SK-N-SH treated with all-trans-retinoic acid at 6 μM for 48 hours (cell line): ENCODE data around the gene DNAJC30.
"Not testable (repeated sequence)": the region's sequence is repeated elsewhere in the genome, so short reads cannot be mapped to it uniquely, and the experiment has no call there.

Experiments used
- ATAC-seq: fragments of 200-7000 bp; cut with Tn5 transposase; 3 replicates; pipeline ENCODE4 v1.9.1; 2020; ENCODE audit warnings: mild to moderate bottlenecking, moderate library complexity
- ARNTL ChIP-seq: fragments of 450-650 bp; formaldehyde crosslinking; IDR thresholded peaks from 2 replicates; pipeline ENCODE4 v1.5.0; 2020; ENCODE audit warnings: low read depth, mild to moderate bottlenecking, moderate library complexity, borderline replicate concordance
- CREB5 ChIP-seq: fragments of 250-450 bp; sonication (Bioruptor Pico); IDR thresholded peaks from 2 replicates; pipeline ENCODE4 v1.5.1; 2020; ENCODE audit warnings: low read depth, mild to moderate bottlenecking, moderate library complexity
- CSDC2 ChIP-seq: fragments of 250-450 bp; sonication (Bioruptor Pico); IDR thresholded peaks from 2 replicates; pipeline ENCODE4 v1.5.0; 2020; ENCODE audit warnings: mild to moderate bottlenecking, moderate library complexity
- CSRNP3 ChIP-seq: fragments of 250-450 bp; sonication (Bioruptor Pico); IDR thresholded peaks from 2 replicates; pipeline ENCODE4 v1.5.1; 2021; ENCODE audit warnings: mild to moderate bottlenecking, moderate library complexity
- GLIS3 ChIP-seq: fragments of 250-450 bp; sonication (Bioruptor Pico); IDR thresholded peaks from 2 replicates; pipeline ENCODE4 v1.5.0; 2020; ENCODE audit warnings: mild to moderate bottlenecking, moderate library complexity
- ISL1 ChIP-seq: fragments of 250-450 bp; sonication (Bioruptor Pico); IDR thresholded peaks from 2 replicates; pipeline ENCODE4 v2.1.2; 2022; ENCODE audit warnings: mild to moderate bottlenecking, moderate library complexity
- OSR1 ChIP-seq: fragments of 250-450 bp; sonication (Bioruptor Pico); IDR thresholded peaks from 2 replicates; pipeline ENCODE4 v1.8.0; 2022; ENCODE audit warnings: moderate library complexity, mild to moderate bottlenecking, inconsistent platforms
- POU6F1 ChIP-seq: fragments of 250-450 bp; sonication (Bioruptor Pico); IDR thresholded peaks from 2 replicates; pipeline ENCODE4 v1.8.0; 2021; ENCODE audit warnings: low read depth, mild to moderate bottlenecking, moderate library complexity, borderline replicate concordance
- RARB ChIP-seq: fragments of 250-450 bp; sonication (Bioruptor Pico); IDR thresholded peaks from 2 replicates; pipeline ENCODE4 v1.8.0; 2021; ENCODE audit warnings: mild to moderate bottlenecking, moderate library complexity
- SNAI2 ChIP-seq: fragments of 250-450 bp; sonication (Bioruptor Pico); IDR thresholded peaks from 2 replicates; pipeline ENCODE4 v1.5.0; 2020; ENCODE audit warnings: mild to moderate bottlenecking, moderate library complexity
- TCF4 ChIP-seq: fragments of 250-450 bp; sonication (Bioruptor Pico); IDR thresholded peaks from 2 replicates; pipeline ENCODE4 v1.8.0; 2021; ENCODE audit warnings: mild to moderate bottlenecking, moderate library complexity, borderline replicate concordance
- ZC3H10 ChIP-seq: fragments of 250-450 bp; sonication (Bioruptor Pico); IDR thresholded peaks from 2 replicates; pipeline ENCODE4 v1.5.1; 2021; ENCODE audit warnings: mild to moderate bottlenecking, moderate library complexity
- ZFP3 ChIP-seq: fragments of 250-450 bp; sonication (Bioruptor Pico); IDR thresholded peaks from 2 replicates; pipeline ENCODE4 v1.5.0; 2020; ENCODE audit warnings: mild to moderate bottlenecking, moderate library complexity
- ZNF565 ChIP-seq: fragments of 450-650 bp; formaldehyde crosslinking; conservative IDR thresholded peaks from 2 replicates; pipeline ENCODE4 v1.5.0; 2020; ENCODE audit warnings: low read depth, mild to moderate bottlenecking, moderate library complexity
- ZNF70 ChIP-seq: fragments of 450-650 bp; formaldehyde crosslinking; IDR thresholded peaks from 2 replicates; pipeline ENCODE4 v1.5.0; 2020; ENCODE audit warnings: mild to moderate bottlenecking, moderate library complexity
- ZNF8 ChIP-seq: fragments of 450-650 bp; formaldehyde crosslinking; IDR thresholded peaks from 2 replicates; pipeline ENCODE4 v1.5.0; 2020; ENCODE audit warnings: mild to moderate bottlenecking, moderate library complexity
- TF ChIP-seq, protein P1 (sequence below): fragments of 250-450 bp; sonication (Bioruptor Pico); IDR thresholded peaks from 2 replicates; pipeline ENCODE4 v1.5.0; 2020; ENCODE audit warnings: mild to moderate bottlenecking, moderate library complexity
- TF ChIP-seq, protein P2 (sequence below): fragments of 250-450 bp; sonication (Bioruptor Pico); IDR thresholded peaks from 2 replicates; pipeline ENCODE4 v1.8.0; 2020; ENCODE audit warnings: mild to moderate bottlenecking, moderate library complexity, borderline replicate concordance

DNAJC30 gene

DNA sequence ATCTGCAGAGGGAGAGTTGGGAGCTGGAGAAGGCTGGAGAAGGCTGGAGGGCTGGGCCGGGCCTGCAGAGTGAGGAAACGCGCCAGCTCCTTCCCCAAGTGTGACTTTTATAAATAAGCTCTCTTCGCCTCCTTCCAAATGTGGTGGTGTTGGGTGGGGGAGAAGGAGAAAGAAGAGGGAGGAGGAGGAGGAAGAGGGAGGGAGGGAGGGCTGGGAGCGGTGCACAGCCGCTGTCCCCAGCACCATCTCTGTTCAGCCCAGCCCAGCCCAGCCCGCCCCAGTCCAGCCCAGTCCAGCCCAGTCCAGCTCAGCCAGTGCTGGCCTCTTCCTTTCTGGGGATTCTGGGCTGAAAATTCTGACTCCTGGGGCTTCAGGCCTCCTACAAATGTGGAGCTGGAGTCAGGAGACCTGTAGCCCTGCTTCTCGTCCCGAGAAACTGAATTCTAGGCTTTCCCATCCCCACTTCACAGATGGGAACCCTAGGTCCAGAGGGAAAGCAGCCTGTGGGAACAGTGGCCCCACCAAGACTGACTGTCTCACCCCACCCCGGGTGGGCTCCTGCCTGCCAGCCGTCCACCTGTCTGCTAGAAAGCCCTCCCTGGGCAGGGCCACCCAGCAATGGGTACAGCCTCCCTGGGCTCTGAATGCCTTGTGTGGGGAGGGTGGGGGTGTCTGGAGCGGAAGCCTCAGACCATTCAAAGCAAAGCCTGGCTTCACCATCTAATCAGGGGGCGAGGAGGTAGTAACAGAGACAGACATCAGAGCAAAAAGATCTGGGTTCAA lies 34.0 kb upstream of the DNAJC30 start:
- TF ChIP-seq ISL1 (CRISPR knock-in tag), result no peak
- ATAC-seq, result no peak

GRCh38 chr7:73716318-73716890 lies 33.2 kb upstream of the DNAJC30 start:
- TF ChIP-seq ZFP3 (CRISPR knock-in tag) (no peak), CSRNP3 (CRISPR knock-in tag) (no peak), SNAI2 (CRISPR knock-in tag) (no peak), ARNTL (CRISPR knock-in tag) (no peak), CREB5 (CRISPR knock-in tag) (no peak)
- TF ChIP-seq, protein P1, sequence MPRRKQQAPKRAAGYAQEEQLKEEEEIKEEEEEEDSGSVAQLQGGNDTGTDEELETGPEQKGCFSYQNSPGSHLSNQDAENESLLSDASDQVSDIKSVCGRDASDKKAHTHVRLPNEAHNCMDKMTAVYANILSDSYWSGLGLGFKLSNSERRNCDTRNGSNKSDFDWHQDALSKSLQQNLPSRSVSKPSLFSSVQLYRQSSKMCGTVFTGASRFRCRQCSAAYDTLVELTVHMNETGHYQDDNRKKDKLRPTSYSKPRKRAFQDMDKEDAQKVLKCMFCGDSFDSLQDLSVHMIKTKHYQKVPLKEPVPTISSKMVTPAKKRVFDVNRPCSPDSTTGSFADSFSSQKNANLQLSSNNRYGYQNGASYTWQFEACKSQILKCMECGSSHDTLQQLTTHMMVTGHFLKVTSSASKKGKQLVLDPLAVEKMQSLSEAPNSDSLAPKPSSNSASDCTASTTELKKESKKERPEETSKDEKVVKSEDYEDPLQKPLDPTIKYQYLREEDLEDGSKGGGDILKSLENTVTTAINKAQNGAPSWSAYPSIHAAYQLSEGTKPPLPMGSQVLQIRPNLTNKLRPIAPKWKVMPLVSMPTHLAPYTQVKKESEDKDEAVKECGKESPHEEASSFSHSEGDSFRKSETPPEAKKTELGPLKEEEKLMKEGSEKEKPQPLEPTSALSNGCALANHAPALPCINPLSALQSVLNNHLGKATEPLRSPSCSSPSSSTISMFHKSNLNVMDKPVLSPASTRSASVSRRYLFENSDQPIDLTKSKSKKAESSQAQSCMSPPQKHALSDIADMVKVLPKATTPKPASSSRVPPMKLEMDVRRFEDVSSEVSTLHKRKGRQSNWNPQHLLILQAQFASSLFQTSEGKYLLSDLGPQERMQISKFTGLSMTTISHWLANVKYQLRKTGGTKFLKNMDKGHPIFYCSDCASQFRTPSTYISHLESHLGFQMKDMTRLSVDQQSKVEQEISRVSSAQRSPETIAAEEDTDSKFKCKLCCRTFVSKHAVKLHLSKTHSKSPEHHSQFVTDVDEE, result no peak
- no peak for ATAC-seq

DNA sequence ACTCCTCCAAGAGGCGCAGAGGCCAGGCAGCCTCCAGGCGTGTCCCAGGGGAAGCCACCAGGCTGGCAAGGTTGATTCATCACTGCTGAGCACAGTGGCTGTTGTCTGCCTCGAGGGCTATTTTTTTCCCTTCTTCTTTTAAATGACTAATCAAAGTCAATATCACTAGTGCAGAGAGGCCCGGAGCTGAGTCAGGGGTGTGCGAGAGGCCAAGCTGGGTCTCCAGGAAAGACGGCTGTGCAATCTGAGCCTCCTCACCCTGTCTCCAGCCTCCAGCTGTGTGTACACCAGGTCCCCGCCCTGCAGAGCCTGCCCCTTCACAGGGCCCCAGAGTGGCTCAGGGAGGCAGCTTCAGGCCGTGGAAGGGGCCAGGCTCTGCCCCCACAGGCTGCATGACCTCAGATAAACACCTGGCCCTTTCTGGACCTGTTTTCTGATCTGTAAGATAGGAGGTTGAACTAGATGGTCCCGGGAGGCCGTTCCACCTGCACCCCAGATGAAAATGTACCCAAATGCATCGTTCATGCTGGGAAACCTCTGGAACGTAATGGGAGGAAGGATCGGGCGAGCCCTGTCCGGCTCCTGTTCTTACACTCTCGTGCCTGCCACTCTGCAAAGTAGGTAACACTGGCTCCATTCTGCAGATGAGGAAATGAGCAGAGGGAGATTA lies 32.5 kb upstream of the DNAJC30 start:
- peak; percentile 81 for ATAC-seq
- TF ChIP-seq ZNF70 (no peak), CSDC2 (CRISPR knock-in tag) (no peak), ZNF565 (CRISPR knock-in tag) (no peak), ZC3H10 (CRISPR knock-in tag) (no peak), ZFP3 (CRISPR knock-in tag) (no peak), SNAI2 (CRISPR knock-in tag) (no peak), POU6F1 (no peak), GLIS3 (CRISPR knock-in tag) (no peak), RARB (CRISPR knock-in tag) (no peak), ZNF8 (CRISPR knock-in tag) (no peak), CREB5 (CRISPR knock-in tag) (no peak), TCF4 (CRISPR knock-in tag) (no peak), OSR1 (no peak)
- TF ChIP-seq, protein P1, result no peak
- TF ChIP-seq, protein P2, sequence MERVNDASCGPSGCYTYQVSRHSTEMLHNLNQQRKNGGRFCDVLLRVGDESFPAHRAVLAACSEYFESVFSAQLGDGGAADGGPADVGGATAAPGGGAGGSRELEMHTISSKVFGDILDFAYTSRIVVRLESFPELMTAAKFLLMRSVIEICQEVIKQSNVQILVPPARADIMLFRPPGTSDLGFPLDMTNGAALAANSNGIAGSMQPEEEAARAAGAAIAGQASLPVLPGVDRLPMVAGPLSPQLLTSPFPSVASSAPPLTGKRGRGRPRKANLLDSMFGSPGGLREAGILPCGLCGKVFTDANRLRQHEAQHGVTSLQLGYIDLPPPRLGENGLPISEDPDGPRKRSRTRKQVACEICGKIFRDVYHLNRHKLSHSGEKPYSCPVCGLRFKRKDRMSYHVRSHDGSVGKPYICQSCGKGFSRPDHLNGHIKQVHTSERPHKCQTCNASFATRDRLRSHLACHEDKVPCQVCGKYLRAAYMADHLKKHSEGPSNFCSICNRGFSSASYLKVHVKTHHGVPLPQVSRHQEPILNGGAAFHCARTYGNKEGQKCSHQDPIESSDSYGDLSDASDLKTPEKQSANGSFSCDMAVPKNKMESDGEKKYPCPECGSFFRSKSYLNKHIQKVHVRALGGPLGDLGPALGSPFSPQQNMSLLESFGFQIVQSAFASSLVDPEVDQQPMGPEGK, result no peak

DNA sequence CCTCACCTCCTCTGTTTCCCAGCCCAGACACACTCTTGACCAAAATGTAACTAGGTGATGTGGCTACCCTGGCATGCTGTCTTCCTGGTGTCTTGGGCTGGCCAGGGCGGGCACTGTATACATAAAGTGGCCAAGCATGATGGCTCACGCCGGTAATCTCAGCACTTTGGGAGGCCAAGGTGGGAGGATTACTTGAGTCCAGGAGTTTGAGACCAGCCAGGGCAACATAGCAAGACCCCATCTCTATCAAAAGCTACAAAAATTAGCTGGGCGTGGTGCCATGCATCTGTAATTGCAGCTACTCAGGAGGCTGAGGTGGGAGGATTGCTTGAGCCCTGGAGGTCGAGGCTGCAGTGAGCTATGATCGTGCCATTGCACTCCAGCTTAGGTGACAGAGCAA lies 30.1 kb upstream of the DNAJC30 start:
- not testable (repeated sequence) for ATAC-seq
